Gastroesophageal sphincter (tissue), 3 donors: Measurements from ENCODE around the gene EPHA3.

Experiments
- CTCF ChIP-seq, 4 experiments: fragments of 200-600 bp in 2 of 4; fragments of 450-650 bp in 2 of 4; sonication (generic) in 1 of 4; IDR thresholded peaks; one replicate each; pipeline ENCODE4 v1.5.1; 2017 to 2019; ENCODE audit warnings: antibody characterized with exemption in 4 of 4, mild to moderate bottlenecking in 2 of 4, moderate library complexity in 2 of 4
- EP300 ChIP-seq: sonication (generic); formaldehyde crosslinking; IDR thresholded peaks from one replicate; pipeline ENCODE4 v1.6.1; 2017; ENCODE audit warnings: antibody characterized with exemption, mild to moderate bottlenecking

DNA sequence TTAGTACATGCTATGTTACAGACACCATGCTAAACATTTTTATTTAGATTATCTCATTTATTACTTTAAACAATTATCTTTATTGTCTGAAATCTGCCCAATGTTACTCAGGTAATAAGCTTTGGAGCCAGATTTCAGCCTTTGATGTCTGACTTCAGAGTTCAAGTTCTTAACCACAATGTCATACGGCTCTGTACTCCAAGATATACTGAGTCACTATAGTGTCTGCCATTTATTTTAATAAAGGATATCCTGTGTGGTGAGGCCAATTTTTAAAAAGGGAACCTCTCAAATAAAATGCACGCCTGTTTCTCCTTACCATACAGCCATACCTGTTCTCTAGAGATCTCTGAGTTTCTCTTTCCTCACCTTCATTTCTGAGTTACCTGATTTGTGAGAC is 193.1 kb downstream of the EPHA3 start:
- TF ChIP-seq EP300 (no peak), CTCF (IDR thresholded peaks at IDR 0.05) (no peak)
